Muscle of back (tissue), 11 donors: ENCODE data around the gene ALG11. TPM values are rescaled to one million over a fixed set of nuclear protein-coding genes. Genes with fewer than 3 reads are reported as not detected.
A peak's percentile ranks its signal among the peaks of the same experiment; 100 is the strongest.

Experiments used
- DNase-seq, 3 donors: peaks; one replicate each; pipeline versions ENCODE4 v3.0.0 to v3.0.0-alpha.2; 2013
- polyA plus RNA-seq, 10 donors: library from polyadenylated mRNA; unstranded; fragments of 120-200 nt; gene quantifications; one replicate each; pipeline ENCODE4 v1.2.1, GENCODE V29; 2013; ENCODE audit not compliant: insufficient read length in 10 of 10

The ALG11 gene
- polyA plus RNA-seq, 10 donors, result 12.4 to 27.6 (median 20.7) TPM

DNA sequence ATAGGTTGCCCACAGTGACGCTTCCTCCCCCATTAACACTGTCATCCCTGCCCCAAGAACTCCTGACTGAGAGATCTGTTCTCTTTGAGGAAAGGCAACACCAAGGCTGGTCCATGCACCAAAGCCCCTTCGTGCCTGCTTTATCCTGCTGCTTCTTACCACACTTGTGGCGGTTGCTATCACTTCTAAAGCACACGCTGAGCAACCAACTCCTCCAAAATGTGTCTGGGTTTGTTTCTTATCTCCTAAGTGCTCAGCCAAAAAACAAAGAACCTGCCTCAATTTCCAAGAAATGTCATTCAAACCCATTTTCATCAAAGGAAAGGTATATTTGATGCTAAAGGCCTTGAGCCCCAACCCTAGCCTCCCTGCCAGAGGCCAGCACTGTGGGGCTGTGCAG, 15.6 kb upstream of the ALG11 start:
- no peak for DNase-seq

DNA sequence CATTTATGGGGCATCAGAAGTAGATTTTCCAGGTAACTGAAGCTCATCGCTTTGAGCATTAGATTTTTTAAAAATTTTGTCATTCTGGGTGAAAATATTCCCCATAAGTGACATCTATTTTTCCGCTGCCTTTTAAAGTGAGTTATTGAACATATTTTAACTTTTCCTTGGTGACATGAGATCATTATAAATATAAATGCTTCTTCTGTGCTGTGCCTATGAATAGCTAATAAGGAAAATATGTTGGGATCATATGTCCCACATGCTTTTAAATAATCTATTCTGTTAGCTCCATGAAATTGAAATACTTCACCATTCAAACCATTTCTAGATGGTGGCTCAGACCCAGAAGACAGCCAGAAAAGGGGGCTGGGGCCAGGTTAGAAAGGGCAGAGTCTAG, 15.0 kb upstream of the ALG11 start:
- no peak for DNase-seq

- no peak for DNase-seq
Observed at GRCh38 chr13:51997641-51998330, 14.4 kb upstream of the ALG11 start.

DNA sequence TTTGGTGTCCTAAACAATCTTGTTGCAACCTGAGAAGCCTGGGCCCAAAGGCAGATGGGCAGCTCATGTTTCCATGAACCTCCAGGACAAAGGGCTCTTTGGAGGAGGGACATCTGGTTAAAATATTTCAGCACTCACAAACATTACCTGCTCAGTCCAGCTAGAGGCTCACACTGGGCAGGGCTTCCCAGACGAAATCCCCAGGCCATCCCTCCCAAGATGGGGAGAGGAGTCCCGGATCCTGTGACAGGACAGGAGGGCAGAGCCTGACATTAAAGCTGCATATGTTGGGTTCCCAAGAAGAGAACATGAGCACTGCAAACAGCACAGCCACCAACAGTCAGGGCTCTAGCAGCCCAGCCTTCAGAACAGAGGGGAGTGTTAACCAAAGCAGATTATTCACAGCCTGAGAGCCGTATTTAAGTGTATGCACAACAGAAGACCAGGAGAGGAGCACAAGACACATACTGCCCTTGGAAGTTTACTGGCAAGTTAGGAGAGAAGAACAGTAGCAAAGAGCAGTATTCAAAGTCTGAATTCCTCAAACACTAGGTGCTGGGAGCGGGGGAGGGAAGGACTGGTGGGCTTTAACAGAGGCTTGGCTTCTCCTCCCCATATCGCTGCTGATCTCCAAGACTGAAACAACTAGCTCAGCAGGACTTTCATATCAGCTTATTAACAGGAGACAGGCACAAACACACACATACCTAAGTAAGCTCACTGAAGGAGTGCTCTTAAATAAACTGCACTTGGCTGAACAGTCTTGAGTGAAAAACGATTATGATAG, 13.3 kb upstream of the ALG11 start:
- no peak for DNase-seq

- DNase-seq, result peak in 1 of 3 donors; percentile 37
Observed at GRCh38 chr13:51999510-51999911, 12.7 kb upstream of the ALG11 start.

- DNase-seq, result no peak
Observed at GRCh38 chr13:51999921-52000320, 12.3 kb upstream of the ALG11 start.

- peak in 1 of 3 donors; percentile 41 for DNase-seq
Observed at GRCh38 chr13:52001120-52001731, 11.0 kb upstream of the ALG11 start.

DNA sequence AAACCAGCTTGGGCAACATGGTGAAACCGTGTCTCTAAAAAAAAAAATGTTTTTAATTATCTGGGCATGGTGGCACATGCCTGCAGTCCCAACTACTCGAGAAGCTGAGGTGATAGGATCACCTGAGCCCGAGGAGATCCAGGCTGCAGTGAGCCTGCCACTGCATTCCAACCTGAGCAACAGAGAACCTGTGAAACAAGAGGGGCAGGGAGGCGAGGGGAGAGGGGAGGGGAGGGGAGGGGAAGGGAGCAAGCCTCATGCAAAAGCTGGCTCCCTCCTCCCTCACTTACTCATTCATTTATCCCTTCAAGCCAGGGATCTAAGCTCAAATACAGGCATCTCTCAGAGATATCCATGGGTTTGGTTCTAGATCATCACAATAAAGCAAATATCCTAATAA, 9.8 kb upstream of the ALG11 start:
- no peak for DNase-seq

DNA sequence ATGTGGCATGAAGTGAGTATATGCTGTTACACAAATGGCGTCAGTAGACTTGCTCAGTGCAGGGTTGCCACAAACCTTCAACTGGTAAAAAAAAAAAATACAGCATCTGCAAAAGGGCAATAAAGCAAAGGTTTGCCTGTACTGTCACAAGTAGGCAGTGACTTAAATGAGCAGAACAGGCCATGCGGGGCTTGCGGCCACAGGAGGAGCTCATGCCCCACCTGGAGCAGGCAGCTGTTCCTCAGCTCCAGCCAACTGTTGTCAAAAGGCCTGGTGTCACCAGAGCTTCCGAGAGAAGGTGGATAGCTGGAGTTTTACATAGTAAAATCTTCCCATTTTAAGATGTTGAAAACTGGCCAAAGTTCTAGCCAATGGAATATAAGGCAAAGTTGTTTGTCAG, 8.7 kb upstream of the ALG11 start:
- DNase-seq, result no peak

DNA sequence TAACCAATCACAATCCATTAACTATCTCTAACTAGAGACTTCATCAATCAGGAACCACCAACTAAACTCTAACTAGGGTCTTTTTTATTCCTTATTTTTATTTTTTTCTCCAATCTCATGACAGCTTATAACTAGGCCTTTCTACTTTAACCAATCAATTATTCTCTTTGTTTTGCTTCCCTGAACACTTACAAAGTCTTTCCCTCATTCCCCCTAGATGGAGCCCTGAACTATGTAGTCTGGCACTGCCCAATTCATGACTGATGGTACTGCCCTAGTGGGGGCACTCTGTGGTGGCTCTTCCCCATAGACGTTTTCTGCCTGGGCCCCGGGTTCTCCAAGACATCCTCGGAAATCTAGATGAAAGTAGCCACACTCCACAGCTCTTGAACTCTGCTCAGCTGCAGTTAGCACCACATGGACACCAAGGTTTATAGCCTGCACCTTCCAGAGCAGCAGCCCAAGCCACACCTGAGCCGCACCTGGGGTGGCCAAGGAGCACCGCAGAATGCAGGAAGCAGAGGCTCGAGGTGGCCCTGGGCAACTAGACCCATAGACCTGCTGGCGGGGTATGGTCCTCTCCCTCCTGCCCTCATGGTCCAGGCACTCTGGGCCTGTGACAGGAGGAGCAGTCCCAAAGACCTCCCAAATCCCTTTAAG, 7.6 kb upstream of the ALG11 start:
- DNase-seq, result no peak

DNA sequence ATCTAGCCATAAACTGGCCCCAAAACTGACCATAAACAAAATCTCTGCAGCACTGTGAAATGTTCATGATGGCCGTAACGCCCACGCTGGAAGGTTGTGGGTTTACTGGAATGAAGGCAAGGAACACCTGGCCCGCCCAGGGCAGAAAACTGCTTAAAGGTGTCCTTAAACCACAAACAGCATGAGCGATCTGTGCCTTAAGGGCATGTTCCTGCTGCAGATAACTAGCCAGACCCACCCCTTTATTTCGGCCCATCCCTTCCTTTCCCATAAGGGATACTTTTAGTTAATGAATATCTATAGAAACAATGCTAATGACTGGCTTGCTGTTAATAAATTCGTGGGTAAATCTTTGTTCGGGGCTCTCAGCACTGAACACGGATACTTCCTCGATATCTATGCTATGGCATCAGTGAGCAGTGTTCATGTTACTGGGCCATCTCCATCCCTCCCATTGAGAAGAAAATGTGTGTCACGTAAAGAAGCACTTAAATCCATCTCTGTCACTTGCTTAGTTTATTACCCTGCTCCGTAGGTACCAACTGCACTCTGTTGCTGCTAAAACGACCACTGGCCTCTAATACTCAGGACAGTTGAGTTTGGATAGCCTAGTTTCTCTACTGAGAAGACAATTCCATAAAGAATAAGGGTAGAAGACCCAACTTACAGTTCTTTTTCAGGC, 6.2 kb upstream of the ALG11 start:
- DNase-seq, result no peak

DNA sequence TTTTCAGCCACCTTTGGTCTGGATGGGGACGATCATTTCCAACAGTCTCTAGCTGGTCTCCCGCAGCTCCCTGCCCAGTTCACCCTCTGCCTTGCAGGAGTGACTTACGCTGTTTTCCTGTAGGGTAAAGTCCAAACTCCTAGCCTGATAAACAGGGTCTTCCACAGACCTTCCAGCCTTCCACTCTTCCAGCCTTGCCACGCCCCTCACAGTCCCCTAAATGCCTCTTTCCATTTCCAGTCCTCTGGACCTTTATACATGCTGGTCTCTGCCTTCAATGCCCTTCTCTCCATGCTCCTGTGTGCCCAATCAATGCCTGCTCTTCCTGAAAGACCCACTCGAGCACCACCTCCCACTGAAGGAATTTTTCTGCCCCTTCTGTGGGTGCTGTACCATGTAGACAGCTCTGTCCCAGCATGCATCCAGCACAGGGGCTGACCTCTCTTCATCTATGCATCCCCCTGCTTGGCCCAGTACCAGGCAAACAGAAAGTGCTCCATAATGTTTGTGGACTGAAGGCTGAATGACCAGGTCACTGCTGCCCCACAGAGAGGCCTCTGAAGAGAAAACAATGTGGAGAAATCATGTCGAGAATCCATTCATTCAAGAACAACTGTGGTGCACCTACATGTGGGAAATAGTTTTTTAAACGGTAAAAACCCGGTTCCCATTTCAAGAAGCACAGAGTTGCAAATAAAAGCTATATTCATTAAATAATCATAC, 5.5 kb upstream of the ALG11 start:
- DNase-seq, result no peak

GRCh38 chr13:52009946-52010345, 2.3 kb upstream of the ALG11 start:
- DNase-seq, result no peak

- DNase-seq, result no peak
Observed at GRCh38 chr13:52010890-52011631, 1.1 kb upstream of the ALG11 start, which contains the start of gene ATP7B. Gene ATP7B, minus strand, starts transcription at chr13:52011450. Its CDS starts 113 bp downstream, at chr13:52011337.

- no peak for DNase-seq
Observed at GRCh38 chr13:52012512-52012836, 276 bp downstream of the ALG11 start.

DNA sequence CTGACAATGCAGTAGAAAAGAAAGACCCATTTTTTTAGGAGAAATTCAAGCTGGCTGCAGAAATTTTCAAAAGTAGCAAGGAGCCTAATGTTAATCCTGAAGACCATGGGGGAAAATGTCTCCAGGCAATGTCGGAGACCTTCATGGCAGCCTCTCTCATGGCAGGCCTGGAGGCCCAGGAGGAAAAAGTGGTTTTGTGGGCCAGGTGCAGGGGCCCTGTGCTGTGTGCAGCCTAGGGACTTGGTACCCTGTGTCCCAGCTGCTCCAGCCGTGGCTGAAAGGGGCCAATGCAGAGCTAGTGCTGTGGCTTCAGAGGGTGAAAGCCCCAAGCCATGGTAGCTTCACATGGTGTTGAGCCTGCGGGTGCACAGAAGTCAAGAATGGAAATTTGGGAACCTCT, 4.1 kb downstream of the ALG11 start:
- no peak for DNase-seq

GRCh38 chr13:52020191-52020590, 8.0 kb downstream of the ALG11 start:
- no peak for DNase-seq

GRCh38 chr13:52022356-52022755, 10.2 kb downstream of the ALG11 start:
- no peak for DNase-seq

DNA sequence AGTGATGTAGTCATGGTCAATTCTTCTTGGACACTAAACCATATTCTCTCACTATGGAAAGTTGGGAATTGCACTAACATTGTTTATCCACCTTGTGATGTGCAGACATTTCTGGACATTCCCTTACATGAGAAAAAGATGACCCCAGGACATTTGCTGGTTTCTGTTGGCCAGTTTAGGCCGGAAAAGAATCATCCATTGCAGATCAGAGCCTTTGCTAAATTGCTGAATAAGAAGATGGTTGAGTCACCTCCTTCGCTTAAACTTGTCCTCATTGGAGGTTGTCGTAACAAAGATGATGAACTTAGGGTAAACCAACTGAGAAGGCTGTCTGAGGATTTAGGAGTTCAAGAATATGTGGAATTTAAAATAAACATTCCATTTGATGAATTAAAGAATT, 12.3 kb downstream of the ALG11 start, which contains the start of gene UTP14C:
Gene UTP14C (plus strand): TSS at position 211 of the 400 bp plus-strand sequence. CDS start 4,114 bp downstream, outside the sequence.
- DNase-seq, result no peak
